Fibroblast of lung (primary cell): Measurements from ENCODE around the gene KCTD20.

Source experiments
- CTCF ChIP-seq, 2 donors: IDR thresholded peaks in 1 of 2; conservative IDR thresholded peaks in 1 of 2; 1 replicate in 1 of 2; 2 replicates in 1 of 2; pipeline ENCODE4 v1.5.1; 2011 to 2012; ENCODE audit warnings: low read length in 2 of 2, control low read depth in 1 of 2, inconsistent platforms in 1 of 2, low read depth in 1 of 2, mild to moderate bottlenecking in 1 of 2
- EZH2 ChIP-seq: IDR thresholded peaks from 2 replicates; pipeline ENCODE4 v1.5.1; 2012; ENCODE audit warnings: low read length, control low read depth, mild to moderate bottlenecking; ENCODE audit errors: missing control alignments

GRCh38 chr6:36495086-36495485, 52.3 kb downstream of the KCTD20 start:
- TF ChIP-seq EZH2 (no peak), CTCF (conservative IDR thresholded peaks at IDR 0.05 in 1 of 2, IDR thresholded peaks at IDR 0.05 in 1 of 2; ENCODE audit: low read depth in 1 of 2, low read length in 2 of 2) (no peak)
